Fibroblast of lung (primary cell): ENCODE results near the gene FBXL17. TPM values are rescaled to one million over a fixed set of nuclear protein-coding genes. Genes with fewer than 3 reads are reported as not detected.

Experiments used
- DNase-seq, 2 donors: peaks; one replicate each; pipeline versions ENCODE4 v3.0.0 to v3.0.0-alpha.2; 2010; ENCODE audit warnings: low read depth in 2 of 2
- H2AFZ ChIP-seq: 2 replicates; pipeline ENCODE4 v1.5.1; 2012; ENCODE audit warnings: low read length, control low read depth, inconsistent platforms
- H3K27ac ChIP-seq: 2 replicates; pipeline ENCODE4 v1.5.1; 2011; ENCODE audit warnings: low read length, control low read depth; ENCODE audit not compliant: insufficient read depth
- H3K27me3 ChIP-seq: 2 replicates; pipeline ENCODE4 v1.5.1; 2011; ENCODE audit warnings: mild to moderate bottlenecking, low read length; ENCODE audit not compliant: control insufficient read depth, insufficient read depth
- H3K36me3 ChIP-seq: 2 replicates; pipeline ENCODE4 v1.5.1; 2011; ENCODE audit warnings: low read length; ENCODE audit not compliant: control insufficient read depth, insufficient read depth
- H3K4me1 ChIP-seq: 2 replicates; pipeline ENCODE4 v1.5.1; 2011; ENCODE audit warnings: low read length; ENCODE audit not compliant: control insufficient read depth, insufficient read depth; ENCODE audit errors: extremely low read depth
- H3K4me2 ChIP-seq: 2 replicates; pipeline ENCODE4 v1.5.1; 2011; ENCODE audit warnings: low read length, control low read depth; ENCODE audit not compliant: insufficient read depth; ENCODE audit errors: extremely low read depth
- H3K4me3 ChIP-seq, 4 experiments: fragments of 200-600 bp in 1 of 4; sonication (generic) in 1 of 4; replicated peaks in 1 of 4; 2 replicates each; pipeline ENCODE4 v1.5.1; 2011 to 2016; ENCODE audit warnings: low read length in 4 of 4, low read depth in 3 of 4, mild to moderate bottlenecking in 3 of 4, control low read depth in 2 of 4, inconsistent platforms in 1 of 4, mixed read lengths in 1 of 4; ENCODE audit not compliant: insufficient read depth in 1 of 4; ENCODE audit errors: control extremely low read depth in 1 of 4
- H3K79me2 ChIP-seq: 2 replicates; pipeline ENCODE4 v1.5.1; 2012; ENCODE audit warnings: mild to moderate bottlenecking, low read length, inconsistent platforms; ENCODE audit not compliant: control insufficient read depth, insufficient read depth
- H3K9ac ChIP-seq: 2 replicates; pipeline ENCODE4 v1.5.1; 2011; ENCODE audit warnings: mild to moderate bottlenecking, low read length, control low read depth; ENCODE audit not compliant: insufficient read depth
- H3K9me3 ChIP-seq: 2 replicates; pipeline ENCODE4 v1.5.1; 2012; ENCODE audit warnings: low read depth, low read length; ENCODE audit not compliant: control insufficient read depth, insufficient read depth
- H4K20me1 ChIP-seq: 2 replicates; pipeline ENCODE4 v1.5.1; 2011; ENCODE audit warnings: low read length; ENCODE audit not compliant: control insufficient read depth, insufficient read depth; ENCODE audit errors: extremely low read depth
- CTCF ChIP-seq, 2 donors: IDR thresholded peaks in 1 of 2; conservative IDR thresholded peaks in 1 of 2; 1 replicate in 1 of 2; 2 replicates in 1 of 2; pipeline ENCODE4 v1.5.1; 2011 to 2012; ENCODE audit warnings: low read length in 2 of 2, control low read depth in 1 of 2, inconsistent platforms in 1 of 2, low read depth in 1 of 2, mild to moderate bottlenecking in 1 of 2
- EZH2 ChIP-seq: IDR thresholded peaks from 2 replicates; pipeline ENCODE4 v1.5.1; 2012; ENCODE audit warnings: low read length, control low read depth, mild to moderate bottlenecking; ENCODE audit errors: missing control alignments
- polyA minus RNA-seq: library from RNA; depleted of rRNA, polyadenylated mRNA; stranded (reverse); fragments of >200 nt; gene quantifications from 2 replicates; pipeline ENCODE4 v1.2.3, GENCODE V29; 2011; ENCODE audit warnings: low replicate concordance
- polyA plus RNA-seq, 2 donors: library from polyadenylated mRNA; depleted of rRNA in 1 of 2; stranded (reverse) in 1 of 2; unstranded in 1 of 2; fragments of >200 nt; gene quantifications; 2 replicates each; pipeline ENCODE4 v1.2.1, GENCODE V29; 2011 to 2012; ENCODE audit warnings: missing spikeins in 1 of 2
- total RNA-seq: library from RNA; depleted of rRNA; stranded (reverse); fragments of >200 nt; gene quantifications from 2 replicates; pipeline ENCODE4 v1.2.1, GENCODE V29; 2014

The FBXL17 gene
- 8.3 and 8.7 TPM in 2 replicates for total RNA-seq
- 6.9 and 7.1 TPM in 2 replicates for polyA plus RNA-seq
- 7.1 and 7.8 TPM in 2 replicates for polyA plus RNA-seq (2012)
- polyA minus RNA-seq, result 4.0 and 6.6 TPM in 2 replicates

GRCh38 chr5:108381954-108382783 is at the start of gene FBXL17:
Gene FBXL17, minus strand, starts transcription at chr5:108382098.
- no peaks in the 10 kb centered on the region for H3K79me2 ChIP-seq
- no peak for TF ChIP-seq CTCF (conservative IDR thresholded peaks at IDR 0.05 in 1 of 2, IDR thresholded peaks at IDR 0.05 in 1 of 2; ENCODE audit: low read depth in 1 of 2, low read length in 2 of 2)
- no peak for TF ChIP-seq EZH2

GRCh38 chr5:108430931-108431608 is 49.2 kb upstream of the FBXL17 start:
- peak in 1 of 2 donors; percentile 6 for DNase-seq

More at GRCh38 chr5:108381954-108382783, at the start of gene FBXL17:
- Histone ChIP-seq H3K9me3 (no peaks in the 10 kb centered on the region), H2AFZ (peak within 1 kb of the TSS; percentile 79), H3K4me3 (peak within 1 kb of the TSS; percentile 69 to 91 (median 82)), H3K27ac (peak within 1 kb of the TSS; percentile 97), H4K20me1 (no peaks in the 10 kb centered on the region), H3K9ac (peak within 1 kb of the TSS; percentile 98), H3K27me3 (no peaks in the 10 kb centered on the region), H3K36me3 (no peaks in the 10 kb centered on the region), H3K4me1 (no peaks in the 10 kb centered on the region), H3K4me2 (peak within 1 kb of the TSS; percentile 81)
- peak; percentile 91 to 96 for DNase-seq

More at GRCh38 chr5:108430931-108431608, 49.2 kb upstream of the FBXL17 start:
- Histone ChIP-seq H3K36me3 (no peaks in the 10 kb centered on the region), H3K4me3 (no peak overlapping the region), H4K20me1 (no peaks in the 10 kb centered on the region), H3K4me1 (no peaks in the 10 kb centered on the region), H3K79me2 (no peaks in the 10 kb centered on the region), H3K27ac (no peak overlapping the region), H3K9ac (no peak overlapping the region), H2AFZ (no peak overlapping the region), H3K27me3 (no peaks in the 10 kb centered on the region), H3K9me3 (no peaks in the 10 kb centered on the region), H3K4me2 (no peak overlapping the region)
- no peak for TF ChIP-seq EZH2
- no peak for TF ChIP-seq CTCF (conservative IDR thresholded peaks at IDR 0.05 in 1 of 2, IDR thresholded peaks at IDR 0.05 in 1 of 2; ENCODE audit: low read depth in 1 of 2, low read length in 2 of 2)
